Measurements from ENCODE around the gene IGF2.

- no peak for TF ChIP-seq CTCF (IDR thresholded peaks at IDR 0.05)
- TF ChIP-seq POLR2A (IDR thresholded peaks at IDR 0.05), result no peak
- no peak for TF ChIP-seq EP300 (IDR thresholded peaks at IDR 0.05; ENCODE audit: low read depth)
Observed at GRCh38 chr11:2182075-2182474, 42.9 kb upstream of the IGF2 start.
